Stimulated activated CD4-positive, alpha-beta T cell treated with anti-CD3 and anti-CD28 coated beads, Interleukin-1b, Interleukin-23, amount 100 ng/mL, for 4 hours (primary cell): ENCODE results near the gene SLIT3.

ENCODE experiments used
- DNase-seq, 2 donors: peaks; one replicate each; pipeline ENCODE4 v3.0.0-alpha.2; 2020; ENCODE audit warnings: low read depth in 2 of 2

Gene SLIT3

GRCh38 chr5:168674893-168675482 is 626.0 kb downstream of the SLIT3 start:
- DNase-seq, result no peak

DNA sequence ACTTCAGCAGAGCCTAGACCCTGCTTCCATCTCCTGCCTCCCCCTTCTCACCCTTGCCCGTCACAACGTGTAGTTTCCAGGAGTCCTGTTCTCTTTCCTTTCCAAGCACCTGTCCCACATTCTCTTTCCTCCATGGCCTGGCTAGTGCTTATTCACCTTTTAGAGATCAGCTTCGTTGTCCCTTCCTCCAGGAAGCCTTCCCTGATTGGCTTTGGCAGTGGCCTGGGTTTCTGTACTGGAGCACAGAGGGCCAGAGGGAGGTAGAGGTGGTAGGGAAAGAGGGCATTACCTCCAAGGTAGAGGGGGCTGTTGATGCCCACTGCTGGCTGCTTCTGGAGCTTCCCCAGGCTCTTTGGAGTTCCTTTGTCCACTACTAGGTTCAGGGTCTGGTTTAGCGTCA is 628.1 kb downstream of the SLIT3 start:
- DNase-seq, result no peak

- no peak for DNase-seq
Observed at GRCh38 chr5:168672016-168672415, 628.9 kb downstream of the SLIT3 start.

DNA sequence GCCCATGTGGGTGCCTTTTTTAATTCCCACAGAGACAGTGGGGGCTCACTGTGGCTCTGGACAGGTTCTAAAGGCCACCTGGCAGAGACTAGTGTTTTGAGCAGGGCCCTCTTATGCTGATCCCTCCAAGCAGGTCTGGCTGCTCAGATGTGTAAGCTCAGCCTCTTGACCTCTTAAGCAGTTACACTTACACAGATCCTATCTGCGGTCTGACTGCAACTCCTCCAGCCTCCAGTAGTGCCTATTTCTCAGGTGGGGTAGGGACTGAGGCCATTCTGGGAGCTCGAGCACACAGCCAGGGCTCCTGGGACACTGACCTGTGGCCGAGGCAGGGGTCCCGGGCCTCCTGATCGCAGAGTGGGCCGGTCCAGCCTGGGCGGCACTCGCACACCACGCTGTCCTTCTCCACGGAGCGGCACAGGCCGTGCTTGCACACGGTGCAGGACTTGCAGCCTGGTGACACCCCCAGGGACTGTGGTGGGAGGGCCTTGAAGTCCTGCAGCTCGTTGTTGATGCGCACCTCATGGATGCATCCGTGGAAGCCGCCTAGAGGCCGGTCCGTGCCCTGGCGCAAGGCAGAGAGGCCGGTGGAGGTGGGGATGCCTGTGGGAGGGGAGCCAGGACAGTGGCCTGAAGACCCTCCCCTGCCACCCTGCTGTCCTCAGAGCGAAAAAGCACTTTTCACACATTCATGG is 629.9 kb downstream of the SLIT3 start:
- DNase-seq, result no peak

GRCh38 chr5:168669668-168670378 is 631.1 kb downstream of the SLIT3 start:
- DNase-seq, result no peak

- no peak for DNase-seq
Observed at GRCh38 chr5:168669156-168669555, 631.8 kb downstream of the SLIT3 start.

DNA sequence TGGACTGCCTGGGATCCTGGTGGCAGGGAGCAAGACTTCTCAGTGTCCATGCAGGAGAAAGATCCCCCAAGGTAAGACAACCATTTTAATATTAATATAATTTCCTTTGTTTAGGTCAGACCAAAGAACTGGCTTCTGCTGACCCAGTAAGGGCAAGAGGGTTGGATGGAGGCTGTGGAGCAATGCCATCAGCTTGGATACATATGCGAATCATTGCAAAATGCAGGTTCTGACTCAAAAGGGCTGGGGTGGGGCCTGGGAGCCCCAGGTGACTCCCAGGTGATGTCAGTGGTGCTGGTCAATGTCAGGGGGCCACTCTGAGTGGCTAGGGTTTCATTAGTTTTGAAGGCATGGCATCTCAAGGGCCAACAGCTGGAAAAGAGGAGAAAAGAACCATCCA is 632.9 kb downstream of the SLIT3 start:
- DNase-seq, result no peak

GRCh38 chr5:168667301-168667840 is 633.6 kb downstream of the SLIT3 start:
- DNase-seq, result no peak

DNA sequence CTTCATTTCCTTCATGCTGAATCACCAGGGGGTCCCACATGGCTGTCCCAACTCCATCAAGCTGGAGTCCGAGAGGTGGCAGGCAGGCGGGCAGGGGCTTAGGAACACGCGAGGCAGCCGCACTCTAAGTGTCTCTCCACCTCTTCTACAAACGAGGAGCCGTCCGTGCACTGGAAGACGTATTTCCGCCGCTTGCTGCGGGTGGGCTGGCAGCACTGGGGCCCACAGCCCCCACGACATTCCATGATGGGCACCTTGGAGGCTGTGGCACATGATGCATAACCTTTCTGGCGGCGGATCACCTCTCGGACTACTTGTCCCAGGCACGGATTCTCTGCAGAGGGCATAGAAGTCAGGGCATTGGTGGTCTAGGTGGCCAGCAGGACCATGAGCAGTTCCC is 634.6 kb downstream of the SLIT3 start:
- no peak for DNase-seq

DNA sequence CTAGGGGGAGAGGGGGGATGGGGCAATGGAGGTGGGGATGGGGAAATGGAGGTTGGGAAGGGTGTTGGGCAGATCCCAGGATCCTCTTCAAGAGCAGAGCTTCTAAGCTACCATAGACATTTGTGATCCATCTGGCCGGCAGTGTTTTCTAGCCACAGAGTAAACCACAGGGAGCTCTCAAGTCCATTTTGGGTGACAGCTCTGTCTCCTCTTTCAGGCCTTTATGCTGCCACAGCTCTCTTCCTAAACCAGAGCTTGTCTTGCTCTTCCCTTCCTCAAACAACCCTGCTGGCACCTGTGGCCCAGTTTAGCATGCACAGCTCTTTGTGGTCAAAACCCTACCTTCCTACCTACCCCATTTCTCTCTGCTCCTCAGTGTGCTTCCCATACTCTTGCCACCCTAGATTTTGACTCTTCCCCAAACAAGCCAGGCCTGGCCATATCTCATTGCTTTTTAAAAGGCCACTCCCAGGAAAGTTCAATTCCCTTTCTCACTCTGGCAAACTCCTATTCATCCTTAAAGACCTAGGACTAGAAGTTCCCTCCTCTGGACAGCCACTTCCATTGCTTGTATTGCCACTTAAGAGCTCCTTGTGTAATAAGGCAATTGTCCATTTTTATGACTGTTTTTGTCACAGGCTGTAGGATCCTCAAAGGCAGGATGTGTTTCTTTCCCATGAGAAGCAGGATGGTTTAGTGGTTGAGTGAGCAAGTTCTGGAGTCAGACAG is 637.5 kb downstream of the SLIT3 start:
- DNase-seq, result no peak

GRCh38 chr5:168661593-168662485 is 639.1 kb downstream of the SLIT3 start:
- DNase-seq, result no peak

DNA sequence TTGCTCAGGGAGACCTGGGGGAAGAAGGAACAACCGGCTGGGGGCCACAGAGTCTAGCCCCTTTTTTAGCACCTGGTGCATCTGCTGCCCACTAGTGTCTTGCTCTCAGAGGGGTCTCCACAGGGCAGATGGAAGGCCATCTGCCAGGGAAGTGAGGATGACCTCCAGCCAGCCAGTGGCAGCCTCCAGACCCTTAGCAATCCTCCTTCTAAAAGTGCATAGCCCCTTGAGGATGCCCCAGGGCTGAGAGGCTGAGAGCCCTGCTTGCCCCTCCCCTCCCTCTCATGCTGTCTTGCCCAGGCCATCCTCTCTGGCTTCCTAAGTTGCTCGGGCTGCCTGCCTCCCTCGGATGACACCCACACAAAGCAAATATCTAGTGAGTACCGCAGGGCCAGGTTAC is 640.2 kb downstream of the SLIT3 start:
- DNase-seq, result no peak

GRCh38 chr5:168659286-168659847 is 641.6 kb downstream of the SLIT3 start:
- DNase-seq, result no peak

- no peak for DNase-seq
Observed at GRCh38 chr5:168658394-168658793, 642.5 kb downstream of the SLIT3 start.

DNA sequence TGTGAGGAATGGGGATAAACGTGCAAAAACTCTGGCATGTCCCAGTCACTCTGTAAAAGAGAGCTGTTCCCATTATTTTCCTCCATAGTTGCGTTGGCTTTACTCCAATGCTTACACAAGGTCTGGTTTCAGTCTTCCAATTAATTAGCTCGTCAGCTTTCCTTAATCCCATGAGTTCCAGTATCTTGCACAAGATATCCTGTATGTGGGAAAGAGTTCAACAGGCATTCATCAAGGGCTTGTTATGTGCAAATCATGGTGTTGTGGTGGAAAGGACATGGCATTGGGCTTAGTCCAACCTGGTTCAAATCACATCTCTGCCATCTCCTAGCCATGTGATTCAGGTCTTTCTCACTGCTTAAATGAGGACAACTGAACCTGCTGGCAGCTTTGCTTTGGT is 644.3 kb downstream of the SLIT3 start:
- no peak for DNase-seq

- no peak for DNase-seq
Observed at GRCh38 chr5:168655316-168655715, 645.6 kb downstream of the SLIT3 start.

- no peak for DNase-seq
Observed at GRCh38 chr5:168654211-168654721, 646.7 kb downstream of the SLIT3 start.

GRCh38 chr5:168653626-168654025 is 647.3 kb downstream of the SLIT3 start:
- DNase-seq, result no peak

DNA sequence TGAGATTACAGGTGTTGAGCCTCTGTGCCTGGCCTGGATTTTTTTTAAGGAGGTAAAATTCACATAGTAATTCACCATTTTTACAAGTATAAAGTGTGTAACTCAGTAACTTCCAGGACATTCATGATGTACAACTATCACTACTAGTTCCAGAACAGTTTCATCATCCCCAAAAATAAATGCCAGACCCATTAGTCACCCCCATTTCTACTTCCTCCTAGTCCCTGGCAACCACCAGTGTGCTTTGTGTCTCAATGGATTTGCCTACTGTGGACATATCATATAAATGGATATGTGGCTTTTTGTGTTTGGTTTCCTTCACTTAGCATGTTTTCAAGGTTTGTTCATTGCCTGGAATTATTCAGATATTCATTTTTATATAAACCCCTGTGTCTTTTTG is 649.3 kb downstream of the SLIT3 start:
- no peak for DNase-seq

DNA sequence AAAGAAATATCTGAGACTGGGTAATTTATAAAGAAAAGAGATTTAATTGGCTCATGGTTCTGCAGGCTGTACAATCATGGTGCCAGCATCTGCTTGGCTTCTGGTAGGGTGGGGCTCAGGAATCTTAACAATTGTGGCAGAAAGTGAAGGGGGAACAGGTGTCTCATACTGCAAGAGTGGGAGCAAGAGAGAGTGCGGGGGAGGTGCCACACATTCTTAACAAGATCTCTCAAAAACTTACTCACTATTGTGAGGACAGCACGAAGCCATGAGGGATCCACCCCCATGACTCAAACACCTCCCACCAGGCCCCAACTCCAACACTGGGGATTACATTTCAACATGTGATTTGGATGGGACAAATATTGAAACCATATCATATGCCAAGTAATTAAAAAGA is 651.6 kb downstream of the SLIT3 start:
- no peak for DNase-seq

- DNase-seq, result no peak
Observed at GRCh38 chr5:168648576-168648975, 652.4 kb downstream of the SLIT3 start.
